Breast epithelium (tissue), 3 donors: ENCODE measurements around the gene GAN.

Experiments used
- POLR2A ChIP-seq: fragments of 450-650 bp; IDR thresholded peaks from one replicate; pipeline ENCODE4 v1.6.1; 2016; ENCODE audit warnings: antibody characterized with exemption, mild to moderate bottlenecking, moderate library complexity
- POLR2AphosphoS5 ChIP-seq, 3 donors: sonication (generic); formaldehyde crosslinking; IDR thresholded peaks; one replicate each; pipeline ENCODE4 v1.6.1; 2017; ENCODE audit warnings: antibody characterized with exemption in 3 of 3
- TF ChIP-seq, protein P1 (sequence below), 3 donors: fragments of 450-650 bp; IDR thresholded peaks; one replicate each; pipeline ENCODE4 v1.5.1; 2016 to 2017; ENCODE audit warnings: antibody characterized with exemption in 3 of 3, mild to moderate bottlenecking in 3 of 3, moderate library complexity in 3 of 3

DNA sequence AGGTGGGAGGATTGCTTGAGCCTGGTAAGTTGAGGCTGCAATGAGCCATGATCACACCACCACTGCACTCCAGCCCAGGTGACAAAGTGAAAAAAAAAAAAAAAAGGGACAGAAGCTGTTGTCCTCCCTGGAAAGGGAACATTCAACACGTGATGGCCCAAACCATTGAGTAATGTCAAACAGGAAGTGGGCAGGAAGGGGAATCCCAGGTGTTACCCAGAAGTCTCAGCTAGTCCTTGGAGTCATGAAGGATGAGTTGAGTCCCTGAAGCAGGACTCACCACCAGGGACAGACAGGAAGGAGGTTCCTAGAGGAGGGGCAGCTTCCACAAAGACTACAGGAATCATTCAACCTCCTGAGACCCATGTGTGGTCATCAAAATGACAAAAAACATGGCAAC lies 110.0 kb downstream of the GAN start:
- TF ChIP-seq, protein P1, sequence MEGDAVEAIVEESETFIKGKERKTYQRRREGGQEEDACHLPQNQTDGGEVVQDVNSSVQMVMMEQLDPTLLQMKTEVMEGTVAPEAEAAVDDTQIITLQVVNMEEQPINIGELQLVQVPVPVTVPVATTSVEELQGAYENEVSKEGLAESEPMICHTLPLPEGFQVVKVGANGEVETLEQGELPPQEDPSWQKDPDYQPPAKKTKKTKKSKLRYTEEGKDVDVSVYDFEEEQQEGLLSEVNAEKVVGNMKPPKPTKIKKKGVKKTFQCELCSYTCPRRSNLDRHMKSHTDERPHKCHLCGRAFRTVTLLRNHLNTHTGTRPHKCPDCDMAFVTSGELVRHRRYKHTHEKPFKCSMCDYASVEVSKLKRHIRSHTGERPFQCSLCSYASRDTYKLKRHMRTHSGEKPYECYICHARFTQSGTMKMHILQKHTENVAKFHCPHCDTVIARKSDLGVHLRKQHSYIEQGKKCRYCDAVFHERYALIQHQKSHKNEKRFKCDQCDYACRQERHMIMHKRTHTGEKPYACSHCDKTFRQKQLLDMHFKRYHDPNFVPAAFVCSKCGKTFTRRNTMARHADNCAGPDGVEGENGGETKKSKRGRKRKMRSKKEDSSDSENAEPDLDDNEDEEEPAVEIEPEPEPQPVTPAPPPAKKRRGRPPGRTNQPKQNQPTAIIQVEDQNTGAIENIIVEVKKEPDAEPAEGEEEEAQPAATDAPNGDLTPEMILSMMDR (IDR thresholded peaks at IDR 0.05), result no peak
- TF ChIP-seq POLR2A, result no peak
- TF ChIP-seq POLR2AphosphoS5 (IDR thresholded peaks at IDR 0.05), result no peak
